ENCODE results near the gene TMEM38B. TPM values are rescaled to one million over a fixed set of nuclear protein-coding genes. Genes with fewer than 3 reads are reported as not detected.

Gene TMEM38B
- total RNA-seq, 8 experiments from 2014 or later: 2.8 to 20.8 (median 9.7) TPM

DNA sequence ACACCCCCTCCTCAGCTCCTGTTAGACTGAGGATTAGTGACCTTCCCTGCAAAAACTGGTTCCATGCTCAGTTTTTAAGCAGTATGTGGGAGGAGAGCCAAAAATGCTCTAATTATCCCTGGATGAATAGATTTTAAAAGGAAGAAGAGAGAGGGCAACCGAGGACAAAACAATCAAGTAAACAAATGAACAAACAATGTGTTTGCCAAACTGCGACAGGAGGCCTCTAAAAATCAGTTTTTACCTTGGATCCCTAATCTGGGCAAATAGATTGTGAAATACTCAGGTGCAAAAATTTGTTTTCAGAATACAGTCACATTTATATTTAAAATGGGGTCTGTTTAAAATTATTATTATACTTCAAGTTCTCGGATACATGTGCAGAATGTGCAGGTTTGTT lies 23.6 kb upstream of the TMEM38B start:
- in situ Hi-C loops (cut with MboI; ENCODE audit: low pct_unique_long_range_greater_than_20kb in 2 of 9, low sequenced_read_pairs in 9 of 9, unreplicated experiment in 9 of 9): no loop called here
- Histone ChIP-seq H3K27ac (no peak overlapping the region), H3K4me3 (no peak overlapping the region), H3K4me1 (replicated peaks in 1 of 2) (no peaks in the 10 kb centered on the region)
- ATAC-seq (replicated peaks in 6 of 8): no peak
- WGBS, 10 experiments: 42 to 100% (median 83%) methylated on average over 1 to 3 of the region's 3 CpGs

- in situ Hi-C loops (cut with MboI; ENCODE audit: low pct_unique_long_range_greater_than_20kb in 2 of 9, low sequenced_read_pairs in 9 of 9, unreplicated experiment in 9 of 9): no loop called here
- ATAC-seq (replicated peaks in 6 of 8): peak in 1 of 8 experiments; percentile 33
- peaks cover 0 to 5% of the 10 kb centered on the region in 2 donors for H3K4me1 ChIP-seq (replicated peaks in 1 of 2)
- no peak overlapping the region for H3K4me3 ChIP-seq
- WGBS, 10 experiments: 0 to 100% (median 65%) methylated on average over 1 to 3 of the region's 3 CpGs
- H3K27ac ChIP-seq: no peak overlapping the region
These were observed 21.6 kb upstream of the TMEM38B start for GRCh38 chr9:105672711-105673234.

DNA sequence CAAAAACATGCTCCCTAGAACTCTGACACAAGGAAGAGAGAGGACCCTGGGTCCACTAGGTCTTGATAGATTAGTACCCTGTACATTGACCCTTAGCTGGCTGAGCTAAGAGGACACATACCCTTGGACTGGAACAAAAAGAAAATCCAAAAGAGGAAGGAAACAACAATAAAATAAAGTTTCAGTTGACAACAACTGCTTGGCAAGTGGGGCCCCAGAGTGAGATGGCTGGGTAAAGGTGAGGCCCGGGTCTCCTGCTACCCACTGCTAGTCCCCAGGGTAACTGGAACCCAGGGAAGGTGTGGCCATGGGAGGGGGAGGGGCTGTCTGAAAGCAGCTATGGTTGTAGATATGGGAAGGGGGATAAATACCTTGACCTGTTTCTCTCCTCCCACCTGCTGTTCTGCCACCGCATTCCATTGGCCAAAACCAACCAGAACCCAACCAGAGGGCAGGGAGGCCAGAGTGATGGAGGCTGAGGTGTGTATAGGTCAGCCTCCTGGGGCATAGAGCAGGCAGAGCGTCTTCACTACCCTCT lies 20.4 kb upstream of the TMEM38B start:
- in situ Hi-C loops (cut with MboI; ENCODE audit: low pct_unique_long_range_greater_than_20kb in 2 of 9, low sequenced_read_pairs in 9 of 9, unreplicated experiment in 9 of 9): no loop called here
- WGBS, 10 experiments: 0 to 100% (median 88%) methylated on average over 1 to 2 of the region's 3 CpGs; no CpG with 5 or more reads in 3 of the 10 experiments

GRCh38 chr9:105676351-105676923 lies 17.9 kb upstream of the TMEM38B start:
- H3K4me3 ChIP-seq: no peak overlapping the region
- no peak overlapping the region for H3K27ac ChIP-seq
- no peak for ATAC-seq (replicated peaks in 6 of 8)
- in situ Hi-C loops (cut with MboI; ENCODE audit: low pct_unique_long_range_greater_than_20kb in 2 of 9, low sequenced_read_pairs in 9 of 9, unreplicated experiment in 9 of 9): no loop called here
- H3K4me1 ChIP-seq (replicated peaks in 1 of 2): peaks cover 0 to 13% of the 10 kb centered on the region in 2 donors
- 17 to 88% (median 41%) methylated on average over 1 to 6 of the region's 6 CpGs; no CpG with 5 or more reads in 1 of the 10 experiments for whole genome bisulfite sequencing, 10 experiments

More for the DNA sequence above, 20.4 kb upstream of the TMEM38B start:
- Histone ChIP-seq H3K4me3 (no peak overlapping the region), H3K27ac (no peak overlapping the region), H3K4me1 (replicated peaks in 1 of 2) (peaks cover 0 to 13% of the 10 kb centered on the region in 2 donors)
- no peak for ATAC-seq (replicated peaks in 6 of 8)

DNA sequence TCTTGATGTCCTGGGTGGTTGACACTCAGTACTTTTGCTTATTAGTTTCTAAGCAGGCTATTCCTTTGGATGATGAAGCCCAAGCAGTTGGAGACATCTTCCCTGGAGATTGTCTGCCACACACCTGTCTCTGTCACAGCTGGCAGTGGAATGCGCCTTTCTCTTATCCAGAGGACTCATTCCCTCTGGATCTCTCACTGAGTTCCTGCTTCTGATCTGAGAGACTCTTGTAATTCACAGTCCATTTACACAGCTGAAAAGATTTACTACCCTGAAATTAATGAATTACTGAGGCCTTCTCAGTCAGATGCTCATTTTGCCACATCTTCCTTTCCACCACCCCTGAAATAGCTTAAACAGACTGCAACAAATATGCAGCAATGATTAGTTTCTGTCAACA lies 16.2 kb upstream of the TMEM38B start:
- 60 to 100% (median 71%) methylated on average over 1 of the region's 1 CpG; no CpG with 5 or more reads in 7 of the 10 experiments for WGBS, 10 experiments
- in situ Hi-C loops (cut with MboI; ENCODE audit: low pct_unique_long_range_greater_than_20kb in 2 of 9, low sequenced_read_pairs in 9 of 9, unreplicated experiment in 9 of 9): no loop called here
- Histone ChIP-seq H3K27ac (no peak overlapping the region), H3K4me3 (no peak overlapping the region), H3K4me1 (replicated peaks in 1 of 2) (peaks cover 0 to 13% of the 10 kb centered on the region in 2 donors)
- no peak for ATAC-seq (replicated peaks in 6 of 8)

GRCh38 chr9:105678781-105679180 lies 15.6 kb upstream of the TMEM38B start:
- no peak overlapping the region for H3K27ac ChIP-seq
- ATAC-seq (replicated peaks in 6 of 8): no peak
- 0 to 50% (median 20%) methylated on average over 1 of the region's 1 CpG for WGBS, 10 experiments
- in situ Hi-C loops (cut with MboI; ENCODE audit: low pct_unique_long_range_greater_than_20kb in 2 of 9, low sequenced_read_pairs in 9 of 9, unreplicated experiment in 9 of 9): no loop called here
- H3K4me1 ChIP-seq (replicated peaks in 1 of 2): peaks cover 0 to 13% of the 10 kb centered on the region in 2 donors
- H3K4me3 ChIP-seq: no peak overlapping the region

- H3K4me3 ChIP-seq: no peak overlapping the region
- peaks cover 0 to 13% of the 10 kb centered on the region in 2 donors for H3K4me1 ChIP-seq (replicated peaks in 1 of 2)
- H3K27ac ChIP-seq: no peak overlapping the region
- 49 to 100% (median 85%) methylated on average over 2 to 8 of the region's 8 CpGs for WGBS, 10 experiments
- in situ Hi-C loops (cut with MboI; ENCODE audit: low pct_unique_long_range_greater_than_20kb in 2 of 9, low sequenced_read_pairs in 9 of 9, unreplicated experiment in 9 of 9): no loop called here
- ATAC-seq (replicated peaks in 6 of 8): peak in 2 of 8 experiments; percentile 21 to 90
These were observed 14.9 kb upstream of the TMEM38B start for GRCh38 chr9:105679257-105680022.

- Histone ChIP-seq H3K27ac (no peak overlapping the region), H3K4me3 (no peak overlapping the region), H3K4me1 (replicated peaks in 1 of 2) (peaks cover 0 to 13% of the 10 kb centered on the region in 2 donors)
- 60 to 100% (median 100%) methylated on average over 1 to 2 of the region's 2 CpGs; no CpG with 5 or more reads in 1 of the 10 experiments for WGBS, 10 experiments
- no peak for ATAC-seq (replicated peaks in 6 of 8)
- in situ Hi-C loops (cut with MboI; ENCODE audit: low pct_unique_long_range_greater_than_20kb in 2 of 9, low sequenced_read_pairs in 9 of 9, unreplicated experiment in 9 of 9): no loop called here
These were observed 13.0 kb upstream of the TMEM38B start for GRCh38 chr9:105681313-105681712.

DNA sequence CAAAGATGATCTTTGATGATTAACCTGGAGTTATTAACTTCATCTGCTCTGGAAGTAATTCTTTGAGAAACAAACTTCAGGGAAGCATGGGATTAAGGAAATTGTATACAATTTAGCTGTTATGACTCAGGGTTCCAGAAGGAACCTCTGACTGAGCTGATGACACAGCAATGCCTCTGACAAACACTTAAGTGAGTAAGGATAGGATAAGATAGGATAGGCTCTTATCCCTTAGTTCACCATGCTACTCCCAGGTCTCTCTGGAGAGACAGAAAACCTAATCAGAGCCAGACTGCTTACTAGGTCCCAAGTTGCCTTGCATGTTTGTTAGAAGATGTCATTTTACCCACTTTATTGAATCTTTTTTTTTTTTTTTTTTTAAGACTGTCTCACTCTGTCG lies 12.6 kb upstream of the TMEM38B start:
- ATAC-seq (replicated peaks in 6 of 8): peak in 2 of 8 experiments; percentile 35 to 36
- no peak overlapping the region for H3K4me3 ChIP-seq
- peaks cover 0 to 9% of the 10 kb centered on the region in 2 donors for H3K4me1 ChIP-seq (replicated peaks in 1 of 2)
- in situ Hi-C loops (cut with MboI; ENCODE audit: low pct_unique_long_range_greater_than_20kb in 2 of 9, low sequenced_read_pairs in 9 of 9, unreplicated experiment in 9 of 9): no loop called here
- 80 to 100% (median 100%) methylated on average over 1 of the region's 1 CpG; no CpG with 5 or more reads in 6 of the 10 experiments for WGBS, 10 experiments
- H3K27ac ChIP-seq: no peak overlapping the region

DNA sequence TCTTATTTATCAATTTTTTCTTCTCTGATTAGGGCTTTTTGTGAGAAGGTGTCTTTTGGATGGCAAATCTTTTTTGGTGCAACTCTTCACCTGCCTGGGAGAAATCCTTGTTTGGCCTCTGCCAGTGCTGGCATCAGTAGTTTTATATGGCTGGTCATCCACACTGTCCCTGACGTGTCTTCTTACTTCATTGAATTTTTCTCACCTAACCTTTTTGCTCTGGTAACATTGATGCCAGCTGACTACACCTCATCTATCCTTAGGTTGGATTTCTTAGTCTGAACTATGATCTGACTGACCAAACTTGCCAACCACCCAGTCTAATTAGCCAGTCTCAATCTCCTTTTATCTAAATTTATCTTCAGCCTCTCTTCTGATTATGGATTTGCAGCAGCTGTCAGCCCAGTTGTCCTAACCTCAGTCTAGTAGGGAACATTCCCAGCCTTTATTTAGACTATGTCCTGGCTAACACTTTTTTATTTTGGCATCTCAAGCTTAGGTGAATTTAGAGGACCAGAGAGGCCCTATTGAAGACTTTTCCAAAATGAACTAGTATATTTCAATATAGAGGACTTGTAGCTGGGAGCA lies 10.6 kb upstream of the TMEM38B start:
- Histone ChIP-seq H3K27ac (no peak overlapping the region), H3K4me1 (replicated peaks in 1 of 2) (no peaks in the 10 kb centered on the region), H3K4me3 (no peak overlapping the region)
- in situ Hi-C loops (cut with MboI; ENCODE audit: low pct_unique_long_range_greater_than_20kb in 2 of 9, low sequenced_read_pairs in 9 of 9, unreplicated experiment in 9 of 9): no loop called here
- no peak for ATAC-seq (replicated peaks in 6 of 8)
- 20 to 100% (median 75%) methylated on average over 1 of the region's 1 CpG; no CpG with 5 or more reads in 3 of the 10 experiments for WGBS, 10 experiments

DNA sequence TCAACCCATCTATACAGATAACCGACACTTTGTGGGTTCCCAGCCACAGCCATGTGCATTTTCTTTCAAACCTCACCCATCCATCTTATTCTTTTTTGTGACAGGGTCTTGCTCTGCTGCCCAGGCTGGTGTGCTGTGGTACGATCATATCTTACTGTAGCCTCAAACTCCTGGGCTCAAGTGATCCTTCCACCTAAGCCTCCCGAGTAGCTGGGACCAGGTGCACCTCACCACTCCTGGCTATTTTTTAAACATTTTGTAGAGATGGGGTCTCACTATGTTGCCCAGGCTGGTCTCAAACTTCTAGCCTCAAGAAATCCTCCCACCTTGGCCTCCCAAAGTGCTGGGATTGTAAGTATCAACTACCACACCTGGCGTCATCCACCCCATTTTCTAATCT lies 7.4 kb upstream of the TMEM38B start:
- Histone ChIP-seq H3K4me3 (no peak overlapping the region), H3K4me1 (replicated peaks in 1 of 2) (no peaks in the 10 kb centered on the region), H3K27ac (no peak overlapping the region)
- no peak for ATAC-seq (replicated peaks in 6 of 8)
- WGBS, 10 experiments: 33 to 94% (median 77%) methylated on average over 1 to 4 of the region's 4 CpGs; no CpG with 5 or more reads in 4 of the 10 experiments
- in situ Hi-C loops (cut with MboI; ENCODE audit: low pct_unique_long_range_greater_than_20kb in 2 of 9, low sequenced_read_pairs in 9 of 9, unreplicated experiment in 9 of 9): no loop called here

DNA sequence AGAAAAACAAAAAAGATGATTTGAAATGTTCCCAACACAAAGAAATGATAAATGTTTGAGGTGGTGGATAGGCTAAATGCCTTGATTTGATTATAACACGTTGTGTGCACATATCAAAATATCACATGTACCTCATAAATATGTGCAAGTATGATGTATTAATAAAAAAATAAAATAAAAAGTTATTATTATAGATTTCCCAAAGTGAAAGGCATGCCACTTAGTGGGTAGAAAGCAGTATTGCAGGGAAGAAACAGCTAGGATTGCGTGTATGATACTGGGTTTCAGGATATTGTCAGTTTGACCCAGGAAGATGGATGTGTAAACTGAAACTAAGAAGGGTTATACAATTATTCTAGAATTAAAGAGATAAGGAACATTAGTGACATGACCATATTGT lies 3.6 kb upstream of the TMEM38B start:
- in situ Hi-C loops (cut with MboI; ENCODE audit: low pct_unique_long_range_greater_than_20kb in 2 of 9, low sequenced_read_pairs in 9 of 9, unreplicated experiment in 9 of 9): no loop called here
- WGBS, 10 experiments: 0 to 65% (median 50%) methylated on average over 1 to 2 of the region's 2 CpGs; no CpG with 5 or more reads in 1 of the 10 experiments
- ATAC-seq (replicated peaks in 6 of 8): no peak
- Histone ChIP-seq H3K4me3 (no peak overlapping the region), H3K27ac (no peak overlapping the region), H3K4me1 (replicated peaks in 1 of 2) (peaks cover 0 to 7% of the 10 kb centered on the region in 2 donors)
